Measurements from ENCODE around the gene LOXL4. TPM values are rescaled to one million over a fixed set of nuclear protein-coding genes. Genes with fewer than 3 reads are reported as not detected.

The LOXL4 gene
- polyA plus RNA-seq, 3 donors: 0.03 to 0.05 TPM; not detected in 1

GRCh38 chr10:98257198-98257597 is 10.8 kb downstream of the LOXL4 start:
- Histone ChIP-seq H3K79me2 (ENCODE audit: insufficient read depth, low read length) (no peaks in the 10 kb centered on the region), H2AFZ (ENCODE audit: insufficient read depth, low read depth, low read length, poor library complexity, severe bottlenecking) (no peak overlapping the region), H3K9me3 (replicated peaks in 1 of 2; ENCODE audit: control insufficient read depth in 1 of 2, insufficient read depth in 1 of 2, low read length in 2 of 2) (no peaks in the 10 kb centered on the region), H3K4me3 (replicated peaks in 1 of 3; ENCODE audit: low read depth in 2 of 3, low read length in 3 of 3) (no peak overlapping the region), H3K36me3 (replicated peaks in 1 of 2; ENCODE audit: control insufficient read depth in 1 of 2, insufficient read depth in 2 of 2, low read length in 2 of 2) (peaks cover 4 to 17% of the 10 kb centered on the region in 2 donors), H3K27me3 (ENCODE audit: control insufficient read depth in 2 of 2, insufficient read depth in 2 of 2, low read length in 2 of 2) (no peaks in the 10 kb centered on the region), H3K9ac (ENCODE audit: insufficient read depth, low read length, poor library complexity, severe bottlenecking) (no peak overlapping the region), H3K4me2 (replicated peaks; ENCODE audit: extremely low read depth, low read length, poor library complexity, severe bottlenecking) (no peak overlapping the region), H3K27ac (ENCODE audit: low read depth in 1 of 2, low read length in 2 of 2) (no peak overlapping the region), H3K4me1 (ENCODE audit: control insufficient read depth in 1 of 2, insufficient read depth in 2 of 2, low read length in 2 of 2) (peaks cover 17 to 20% of the 10 kb centered on the region in 2 donors), H4K20me1 (ENCODE audit: insufficient read depth, low read length) (no peaks in the 10 kb centered on the region)
- DNase-seq: no peak
- intact Hi-C loops (cut with micrococcal nuclease): no loop called here
- 94% methylated on average over 11 of the region's 12 CpGs for WGBS (ENCODE audit: insufficient coverage)
- Mint-ChIP-seq H3K4me1 (peaks cover 21% of the 10 kb centered on the region), H3K27me3 (ENCODE audit: low read depth in 3 of 3) (peaks cover 0 to 3% (median 2%) of the 10 kb centered on the region in 3 donors), H3K4me3 (no peak overlapping the region), H3K36me3 (peaks cover 16 to 19% of the 10 kb centered on the region in 2 donors), H3K27ac (peak overlapping the region in 3 of 7 donors; percentile 16 to 59 (median 38)), H3K9me3 (no peaks in the 10 kb centered on the region)
- TF ChIP-seq, protein P1, sequence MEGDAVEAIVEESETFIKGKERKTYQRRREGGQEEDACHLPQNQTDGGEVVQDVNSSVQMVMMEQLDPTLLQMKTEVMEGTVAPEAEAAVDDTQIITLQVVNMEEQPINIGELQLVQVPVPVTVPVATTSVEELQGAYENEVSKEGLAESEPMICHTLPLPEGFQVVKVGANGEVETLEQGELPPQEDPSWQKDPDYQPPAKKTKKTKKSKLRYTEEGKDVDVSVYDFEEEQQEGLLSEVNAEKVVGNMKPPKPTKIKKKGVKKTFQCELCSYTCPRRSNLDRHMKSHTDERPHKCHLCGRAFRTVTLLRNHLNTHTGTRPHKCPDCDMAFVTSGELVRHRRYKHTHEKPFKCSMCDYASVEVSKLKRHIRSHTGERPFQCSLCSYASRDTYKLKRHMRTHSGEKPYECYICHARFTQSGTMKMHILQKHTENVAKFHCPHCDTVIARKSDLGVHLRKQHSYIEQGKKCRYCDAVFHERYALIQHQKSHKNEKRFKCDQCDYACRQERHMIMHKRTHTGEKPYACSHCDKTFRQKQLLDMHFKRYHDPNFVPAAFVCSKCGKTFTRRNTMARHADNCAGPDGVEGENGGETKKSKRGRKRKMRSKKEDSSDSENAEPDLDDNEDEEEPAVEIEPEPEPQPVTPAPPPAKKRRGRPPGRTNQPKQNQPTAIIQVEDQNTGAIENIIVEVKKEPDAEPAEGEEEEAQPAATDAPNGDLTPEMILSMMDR (IDR thresholded peaks at IDR 0.05): no peak

GRCh38 chr10:98256692-98257091 is 11.3 kb downstream of the LOXL4 start:
- WGBS (ENCODE audit: insufficient coverage): 96% methylated on average over 3 of the region's 11 CpGs
- H3K27ac ChIP-seq (ENCODE audit: low read depth in 1 of 2, low read length in 2 of 2): no peak overlapping the region

More at GRCh38 chr10:98256692-98257091, 11.3 kb downstream of the LOXL4 start:
- TF ChIP-seq, protein P1 (IDR thresholded peaks at IDR 0.05): no peak
- H3K36me3 Mint-ChIP-seq: peaks cover 21 to 24% of the 10 kb centered on the region in 2 donors
- H3K9me3 Mint-ChIP-seq: no peaks in the 10 kb centered on the region
- peaks cover 21% of the 10 kb centered on the region for H3K4me1 Mint-ChIP-seq
- intact Hi-C loops (cut with micrococcal nuclease): no loop called here
- no peaks in the 10 kb centered on the region for H4K20me1 ChIP-seq (ENCODE audit: insufficient read depth, low read length)
- no peaks in the 10 kb centered on the region for H3K9me3 ChIP-seq (replicated peaks in 1 of 2; ENCODE audit: control insufficient read depth in 1 of 2, insufficient read depth in 1 of 2, low read length in 2 of 2)
- no peak overlapping the region for H3K4me2 ChIP-seq (replicated peaks; ENCODE audit: extremely low read depth, low read length, poor library complexity, severe bottlenecking)
- no peak overlapping the region for H3K4me3 Mint-ChIP-seq
- H3K27me3 Mint-ChIP-seq (ENCODE audit: low read depth in 3 of 3): peaks cover 0 to 3% (median 2%) of the 10 kb centered on the region in 3 donors
- no peak overlapping the region for H3K9ac ChIP-seq (ENCODE audit: insufficient read depth, low read length, poor library complexity, severe bottlenecking)
- no peak overlapping the region for H2AFZ ChIP-seq (ENCODE audit: insufficient read depth, low read depth, low read length, poor library complexity, severe bottlenecking)
- H3K27ac Mint-ChIP-seq: peak overlapping the region in 1 of 7 donors; percentile 16
- no peak for DNase-seq
- H3K4me3 ChIP-seq (replicated peaks in 1 of 3; ENCODE audit: low read depth in 2 of 3, low read length in 3 of 3): no peak overlapping the region
- no peaks in the 10 kb centered on the region for H3K27me3 ChIP-seq (ENCODE audit: control insufficient read depth in 2 of 2, insufficient read depth in 2 of 2, low read length in 2 of 2)
- no peaks in the 10 kb centered on the region for H3K79me2 ChIP-seq (ENCODE audit: insufficient read depth, low read length)
- peaks cover 17 to 20% of the 10 kb centered on the region in 2 donors for H3K4me1 ChIP-seq (ENCODE audit: control insufficient read depth in 1 of 2, insufficient read depth in 2 of 2, low read length in 2 of 2)
- H3K36me3 ChIP-seq (replicated peaks in 1 of 2; ENCODE audit: control insufficient read depth in 1 of 2, insufficient read depth in 2 of 2, low read length in 2 of 2): peaks cover 4 to 22% of the 10 kb centered on the region in 2 donors
